OCI-LY3 (cell line): ENCODE measurements around the gene BEST1.

Experiments
- H2AFZ ChIP-seq: fragments of 200-600, 300-600 bp; shearing (Covaris generic); 2 replicates; pipeline ENCODE4 v1.6.0; 2014; ENCODE audit warnings: antibody characterized with exemption, low read depth, low read length
- H3K27ac ChIP-seq: fragments of 200-600, 300-600 bp; sonication (generic); 2 replicates; pipeline ENCODE4 v1.5.1; 2014; ENCODE audit warnings: mild to moderate bottlenecking, low read length, moderate library complexity, mixed read lengths
- H3K27me3 ChIP-seq: fragments of 200-600, 300-600 bp; sonication (generic); 2 replicates; pipeline ENCODE4 v1.6.1; 2014; ENCODE audit warnings: low read depth, low read length, mixed read lengths
- H3K36me3 ChIP-seq: fragments of 200-600, 300-600 bp; sonication (generic); replicated peaks from 2 replicates; pipeline ENCODE3; 2014; ENCODE audit warnings: low read depth, low read length, mixed read lengths
- H3K4me1 ChIP-seq: fragments of 300-600, 200-600 bp; sonication (generic); 2 replicates; pipeline ENCODE4 v1.6.1; 2014; ENCODE audit warnings: low read length, mixed read lengths
- H3K4me2 ChIP-seq: fragments of 200-600, 300-600 bp; sonication (generic); 2 replicates; pipeline ENCODE4 v1.6.1; 2014; ENCODE audit warnings: low read length, mixed read lengths
- H3K4me3 ChIP-seq: fragments of 300-600, 200-600 bp; sonication (generic); 2 replicates; pipeline ENCODE4 v1.5.1; 2014; ENCODE audit warnings: antibody characterized with exemption, mild to moderate bottlenecking, low read length, moderate library complexity
- H3K79me2 ChIP-seq: fragments of 300-600, 200-600 bp; shearing (Covaris generic); 2 replicates; pipeline ENCODE4 v1.6.1; 2014; ENCODE audit warnings: mild to moderate bottlenecking, low read length, mixed read lengths
- H3K9ac ChIP-seq: fragments of 300-600, 200-600 bp; shearing (Covaris generic); 2 replicates; pipeline ENCODE4 v1.6.0; 2014; ENCODE audit warnings: mild to moderate bottlenecking, low read length, moderate library complexity
- H3K9me3 ChIP-seq: fragments of 200-600, 300-600 bp; shearing (Covaris generic); 2 replicates; pipeline ENCODE4 v1.6.1; 2014; ENCODE audit warnings: low read length, mixed read lengths; ENCODE audit not compliant: insufficient read depth
- H4K20me1 ChIP-seq: fragments of 200-600, 300-600 bp; sonication (generic); 2 replicates; pipeline ENCODE4 v1.6.1; 2016; ENCODE audit warnings: low read length, mixed read lengths; ENCODE audit not compliant: insufficient read depth
- EZH2phosphoT487 ChIP-seq: fragments of 200-600 bp; shearing (Covaris generic); IDR thresholded peaks from 2 replicates; pipeline ENCODE4 v1.6.1; 2018; ENCODE audit warnings: antibody characterized with exemption, mixed run types, low read depth
- TF ChIP-seq, protein P1 (sequence below): fragments of 200-600, 300-600 bp; sonication (generic); IDR thresholded peaks from 2 replicates; pipeline ENCODE4 v1.5.1; 2014; ENCODE audit warnings: antibody characterized with exemption, low read length, low read depth

The BEST1 gene

DNA sequence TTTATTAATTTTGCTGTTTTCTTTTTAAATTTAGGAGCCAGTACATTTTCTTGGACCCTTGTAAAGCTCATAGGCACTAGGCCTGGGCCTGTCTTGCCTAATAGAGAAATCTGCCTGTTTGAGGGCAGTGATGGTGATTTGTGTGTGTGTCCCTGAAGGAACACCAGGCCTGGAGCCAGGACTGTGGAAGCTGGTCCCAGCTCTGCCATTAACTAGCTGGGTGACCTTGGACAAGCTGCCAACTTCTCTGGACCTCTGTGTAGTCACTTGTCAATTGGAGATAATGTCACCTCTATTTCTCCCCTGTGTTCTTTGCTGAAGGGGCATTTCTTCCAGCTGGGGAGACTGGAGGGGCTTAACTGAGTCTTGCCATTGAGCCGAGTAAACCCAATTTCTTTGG is 33.3 kb downstream of the BEST1 start:
- H3K36me3 ChIP-seq = no peaks in the 10 kb centered on the region
- H4K20me1 ChIP-seq = no peaks in the 10 kb centered on the region
- no peaks in the 10 kb centered on the region for H3K9me3 ChIP-seq
- no peak overlapping the region for H3K4me3 ChIP-seq
- peaks cover 10% of the 10 kb centered on the region; the same call in 1 of the 2 replicates for H3K27me3 ChIP-seq
- H3K9ac ChIP-seq = no peak overlapping the region
- no peaks in the 10 kb centered on the region for H3K79me2 ChIP-seq
- H2AFZ ChIP-seq = no peak overlapping the region
- no peak overlapping the region for H3K4me2 ChIP-seq
- no peak overlapping the region for H3K27ac ChIP-seq
- no peaks in the 10 kb centered on the region for H3K4me1 ChIP-seq
- TF ChIP-seq EZH2phosphoT487 = no peak
- TF ChIP-seq, protein P1, sequence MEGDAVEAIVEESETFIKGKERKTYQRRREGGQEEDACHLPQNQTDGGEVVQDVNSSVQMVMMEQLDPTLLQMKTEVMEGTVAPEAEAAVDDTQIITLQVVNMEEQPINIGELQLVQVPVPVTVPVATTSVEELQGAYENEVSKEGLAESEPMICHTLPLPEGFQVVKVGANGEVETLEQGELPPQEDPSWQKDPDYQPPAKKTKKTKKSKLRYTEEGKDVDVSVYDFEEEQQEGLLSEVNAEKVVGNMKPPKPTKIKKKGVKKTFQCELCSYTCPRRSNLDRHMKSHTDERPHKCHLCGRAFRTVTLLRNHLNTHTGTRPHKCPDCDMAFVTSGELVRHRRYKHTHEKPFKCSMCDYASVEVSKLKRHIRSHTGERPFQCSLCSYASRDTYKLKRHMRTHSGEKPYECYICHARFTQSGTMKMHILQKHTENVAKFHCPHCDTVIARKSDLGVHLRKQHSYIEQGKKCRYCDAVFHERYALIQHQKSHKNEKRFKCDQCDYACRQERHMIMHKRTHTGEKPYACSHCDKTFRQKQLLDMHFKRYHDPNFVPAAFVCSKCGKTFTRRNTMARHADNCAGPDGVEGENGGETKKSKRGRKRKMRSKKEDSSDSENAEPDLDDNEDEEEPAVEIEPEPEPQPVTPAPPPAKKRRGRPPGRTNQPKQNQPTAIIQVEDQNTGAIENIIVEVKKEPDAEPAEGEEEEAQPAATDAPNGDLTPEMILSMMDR = no peak

DNA sequence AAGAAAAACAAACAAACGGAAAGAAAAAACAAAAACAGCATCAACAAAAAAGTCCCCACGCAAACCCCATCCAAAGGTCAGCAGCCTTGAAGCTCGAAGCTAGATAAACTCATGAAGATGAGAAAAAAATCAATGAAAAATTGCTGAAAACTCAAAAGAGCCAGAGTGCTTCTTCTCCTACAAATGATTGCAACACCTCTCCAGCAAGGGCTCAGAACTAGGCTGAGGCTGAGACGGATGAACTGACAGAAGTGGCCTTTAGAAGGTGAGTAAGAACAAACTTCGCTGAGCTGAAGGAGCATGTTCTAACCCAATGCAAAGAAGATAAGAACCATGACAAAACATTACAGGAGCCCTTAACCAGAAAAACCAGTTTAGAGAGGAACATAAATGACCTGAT is 35.7 kb downstream of the BEST1 start:
- no peaks in the 10 kb centered on the region for H3K4me1 ChIP-seq
- H3K27me3 ChIP-seq = peaks cover 13% of the 10 kb centered on the region; the same call in 1 of the 2 replicates
- no peaks in the 10 kb centered on the region for H3K9me3 ChIP-seq
- no peaks in the 10 kb centered on the region for H4K20me1 ChIP-seq
- H3K4me2 ChIP-seq = no peak overlapping the region
- H3K9ac ChIP-seq = no peak overlapping the region
- no peak overlapping the region for H3K4me3 ChIP-seq
- H3K79me2 ChIP-seq = no peaks in the 10 kb centered on the region
- no peak overlapping the region for H2AFZ ChIP-seq
- no peaks in the 10 kb centered on the region for H3K36me3 ChIP-seq
- no peak for TF ChIP-seq EZH2phosphoT487
- TF ChIP-seq, protein P1 = no peak
- H3K27ac ChIP-seq = no peak overlapping the region

DNA sequence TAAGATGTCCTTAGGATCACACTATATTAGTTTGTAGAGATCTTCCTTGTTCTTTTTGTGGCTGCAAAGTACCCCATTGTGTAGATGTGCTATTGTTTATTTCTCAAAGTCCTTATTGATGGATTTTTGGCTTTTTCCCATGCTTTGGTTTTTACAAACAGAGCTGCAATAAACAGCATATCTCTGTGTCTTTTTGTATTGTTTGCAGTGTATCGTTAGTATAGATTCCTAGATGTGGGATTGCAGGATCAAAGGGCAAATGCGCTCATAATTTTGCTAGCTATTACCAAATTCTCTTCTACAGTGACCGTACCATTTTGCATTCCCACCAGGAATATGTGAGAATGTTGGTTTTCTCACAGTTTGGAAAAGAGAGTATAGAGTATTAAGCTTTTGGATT is 44.8 kb downstream of the BEST1 start:
- no peak overlapping the region for H3K9ac ChIP-seq
- H3K79me2 ChIP-seq = no peaks in the 10 kb centered on the region
- no peak overlapping the region for H2AFZ ChIP-seq
- H3K27ac ChIP-seq = no peak overlapping the region
- 0 out of 2 replicates have a peak, but pooled peaks cover 9% of the 10 kb centered on the region for H3K9me3 ChIP-seq
- no peaks in the 10 kb centered on the region; the same call in 1 of the 2 replicates for H3K27me3 ChIP-seq
- no peak overlapping the region for H3K4me3 ChIP-seq
- no peak overlapping the region for H3K4me2 ChIP-seq
- TF ChIP-seq, protein P1 = no peak
- TF ChIP-seq EZH2phosphoT487 = no peak
- no peaks in the 10 kb centered on the region for H3K36me3 ChIP-seq
- H4K20me1 ChIP-seq = no peaks in the 10 kb centered on the region
- H3K4me1 ChIP-seq = no peaks in the 10 kb centered on the region

DNA sequence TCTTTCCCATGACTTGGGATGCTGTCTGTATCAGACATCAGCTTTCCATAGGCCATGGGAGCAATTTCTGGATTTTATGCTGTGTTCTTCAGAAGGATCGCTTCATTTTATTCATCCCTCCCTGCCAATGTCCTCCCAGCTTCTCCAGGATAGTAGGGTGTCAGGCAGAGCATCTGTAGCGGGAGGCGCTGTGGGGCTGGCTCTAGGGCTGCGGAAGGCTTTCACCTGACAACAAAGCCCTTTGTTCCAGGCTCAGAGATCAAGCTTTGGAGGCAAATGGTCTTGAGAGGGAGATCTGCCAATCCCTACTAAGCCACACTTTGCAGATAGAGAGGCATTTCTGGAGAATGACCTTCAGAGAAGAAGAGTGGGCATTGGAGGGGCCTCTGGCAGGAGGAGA is 46.8 kb downstream of the BEST1 start:
- Histone ChIP-seq H2AFZ (no peak overlapping the region), H4K20me1 (no peaks in the 10 kb centered on the region), H3K79me2 (no peaks in the 10 kb centered on the region), H3K36me3 (no peaks in the 10 kb centered on the region), H3K27ac (no peak overlapping the region), H3K4me2 (no peak overlapping the region), H3K4me3 (no peak overlapping the region), H3K4me1 (no peaks in the 10 kb centered on the region), H3K9ac (no peak overlapping the region), H3K27me3 (no peaks in the 10 kb centered on the region), H3K9me3 (0 out of 2 replicates have a peak, but pooled peaks cover 12% of the 10 kb centered on the region)
- TF ChIP-seq, protein P1 = no peak
- no peak for TF ChIP-seq EZH2phosphoT487
